Colonic mucosa (tissue), 4 donors: ENCODE data around the gene MTERF4. TPM values are rescaled to one million over a fixed set of nuclear protein-coding genes. Genes with fewer than 3 reads are reported as not detected.

Experiments
- DNase-seq: peaks from one replicate; pipeline ENCODE4 v3.0.0-alpha.2; 2020
- H3K27ac ChIP-seq: fragments of 200-600 bp; one replicate; pipeline ENCODE4 v1.8.0; 2021
- H3K27me3 ChIP-seq: fragments of 200-600 bp; one replicate; pipeline ENCODE4 v1.8.0; 2021
- H3K36me3 ChIP-seq: fragments of 200-600 bp; one replicate; pipeline ENCODE4 v1.8.0; 2021
- H3K4me1 ChIP-seq: fragments of 200-600 bp; one replicate; pipeline ENCODE4 v1.8.0; 2021; ENCODE audit warnings: mild to moderate bottlenecking
- H3K4me3 ChIP-seq: fragments of 200-600 bp; one replicate; pipeline ENCODE4 v1.8.0; 2021
- H3K9ac ChIP-seq, 2 donors: one replicate each; pipeline ENCODE4 v1.7.0; 2013; ENCODE audit warnings: control low read depth in 2 of 2, low read depth in 2 of 2, low read length in 2 of 2
- H3K9me3 ChIP-seq: fragments of 200-600 bp; one replicate; pipeline ENCODE4 v1.8.0; 2021
- CTCF ChIP-seq: fragments of 200-600 bp; IDR thresholded peaks from one replicate; pipeline ENCODE4 v1.8.0; 2022; ENCODE audit warnings: antibody characterized with exemption, mild to moderate bottlenecking
- intact Hi-C: fragments of 100-400 bp; cut with DNase I; formaldehyde crosslinking; loops from one replicate; pipeline ENCODE4 v1.14.1; 2022
- total RNA-seq, 2 donors: library from RNA; stranded (reverse); fragmentation: NEBNext Ultra II Directional in 1 of 2; extraction: Animal tissue kit (Norgen Biotek cat#: 25700) in 1 of 2; gene quantifications; one replicate each; pipeline ENCODE4 v1.2.1, GENCODE V29; 2021
- donor health status: healthy.
- donor health status: DM: no; HTN: no; CAD: no.
- donor health status: DM: no; HTN: no; CAD: no.

MTERF4 gene
- total RNA-seq, 2 donors from 2014 or later = 20.2 to 25.5 TPM

DNA sequence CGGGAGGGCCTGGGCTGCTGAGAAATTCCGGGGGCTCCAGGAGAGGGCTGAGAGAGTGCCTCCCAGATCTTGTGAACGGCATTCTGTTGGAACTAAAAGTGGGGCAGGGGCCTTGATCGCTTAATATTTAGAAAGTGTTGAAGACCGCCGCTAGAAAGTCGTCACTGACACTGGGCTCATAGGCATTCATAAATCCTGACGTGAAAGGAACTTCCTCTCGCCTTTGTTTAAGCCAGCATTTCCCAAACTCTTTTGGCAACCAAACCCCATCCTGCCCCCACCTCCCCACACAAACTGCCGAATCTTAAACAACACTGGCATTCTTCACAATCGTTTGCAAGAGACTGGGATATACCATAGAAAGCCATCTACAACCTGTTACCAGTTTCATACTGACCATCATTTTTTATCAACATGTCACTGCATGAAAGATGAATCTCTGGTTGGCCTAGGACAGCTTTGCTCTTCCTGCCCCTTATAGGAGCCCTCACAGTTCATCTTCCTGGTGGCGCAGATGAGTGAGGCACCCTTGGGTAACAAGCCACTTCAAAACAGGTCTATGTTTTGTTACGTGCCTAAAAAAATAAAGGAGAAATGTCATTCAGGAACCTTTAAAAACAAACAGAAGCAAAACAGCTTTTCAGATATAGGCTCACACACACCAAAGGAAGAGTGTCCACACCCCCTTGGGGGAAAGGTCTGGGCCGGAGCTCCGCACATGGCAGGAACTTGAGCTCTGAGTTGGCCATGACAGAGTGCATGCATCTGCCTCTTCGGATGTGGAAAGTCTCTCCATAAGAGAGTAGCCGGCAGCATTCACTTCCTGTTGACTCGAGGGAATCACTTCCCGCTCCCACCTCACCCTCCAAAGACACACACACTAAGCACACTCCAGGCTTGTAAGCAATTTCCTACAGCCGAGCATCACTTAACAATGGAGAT is 13.0 kb downstream of the MTERF4 start:
- Histone ChIP-seq H3K9ac (no peak overlapping the region), H3K4me3 (no peak overlapping the region), H3K9me3 (no peaks in the 10 kb centered on the region), H3K36me3 (no peaks in the 10 kb centered on the region), H3K27ac (no peak overlapping the region), H3K4me1 (no peaks in the 10 kb centered on the region), H3K27me3 (no peaks in the 10 kb centered on the region)
- DNase-seq = no peak
- intact Hi-C loops = no loop called here
- TF ChIP-seq CTCF = no peak

DNA sequence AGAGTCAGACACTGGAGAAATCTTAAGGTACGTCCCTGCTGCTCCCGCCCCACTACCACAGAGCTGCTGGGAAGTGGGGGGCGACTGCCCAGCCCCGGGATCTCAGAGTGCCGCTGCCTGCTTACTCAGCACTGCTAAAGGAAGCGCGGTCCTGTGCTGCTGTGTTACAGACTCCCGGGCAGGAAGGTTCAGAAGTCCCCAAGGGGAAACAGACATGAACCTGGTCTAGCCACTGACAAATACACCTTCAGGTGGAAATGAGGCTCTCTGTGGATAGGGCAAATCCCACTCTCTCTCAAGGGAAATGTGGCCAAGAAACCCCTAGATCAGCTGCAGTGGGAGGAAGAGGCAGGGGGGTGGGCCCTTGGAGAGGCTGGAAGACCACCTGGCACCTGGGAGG is 13.7 kb downstream of the MTERF4 start:
- no peak for DNase-seq
- H3K4me3 ChIP-seq = no peak overlapping the region
- no peaks in the 10 kb centered on the region for H3K36me3 ChIP-seq
- H3K9ac ChIP-seq = no peak overlapping the region
- no peak overlapping the region for H3K27ac ChIP-seq
- intact Hi-C loops = no loop called here
- no peak for TF ChIP-seq CTCF
- no peaks in the 10 kb centered on the region for H3K9me3 ChIP-seq
- no peaks in the 10 kb centered on the region for H3K27me3 ChIP-seq
- H3K4me1 ChIP-seq = no peaks in the 10 kb centered on the region

DNA sequence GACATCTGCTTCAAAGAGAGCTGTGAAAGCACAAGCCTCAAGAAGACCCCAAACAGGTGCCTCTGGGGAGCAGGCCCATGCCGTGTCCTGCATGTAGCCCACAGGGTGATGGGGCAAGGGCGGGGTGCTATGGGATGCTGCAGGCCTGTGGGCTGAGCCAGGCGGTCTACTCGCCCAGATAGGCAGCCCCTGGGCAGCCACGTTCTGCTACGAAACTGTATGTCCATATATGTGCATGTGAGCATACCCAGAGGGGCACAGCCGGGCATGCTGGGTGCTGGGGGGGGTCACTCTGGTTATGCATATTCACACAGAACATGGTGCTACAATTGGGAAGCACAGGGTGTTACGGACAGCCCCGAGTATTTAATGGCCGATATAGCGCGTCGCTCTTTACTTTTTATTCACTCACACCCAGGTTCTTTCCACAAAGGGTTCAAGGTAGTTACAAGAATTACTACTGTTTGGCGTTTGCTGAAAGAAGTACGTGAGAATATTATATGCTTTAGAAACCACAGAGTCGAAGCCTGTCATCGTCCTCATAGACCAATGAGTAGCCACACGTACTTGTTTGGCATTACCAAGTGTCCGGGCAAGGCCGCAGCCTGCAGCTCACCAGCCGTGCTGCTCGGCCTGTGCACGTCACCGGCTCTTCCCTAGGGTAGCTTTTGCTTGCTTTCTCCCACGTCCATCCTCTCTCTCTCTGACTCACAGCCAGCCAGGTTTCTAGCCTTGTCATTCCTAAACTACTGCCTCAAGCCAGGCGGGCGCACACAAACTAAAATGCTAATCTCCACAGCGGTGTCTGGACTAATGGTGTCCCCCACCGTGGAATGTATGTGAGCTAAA is 14.4 kb downstream of the MTERF4 start:
- intact Hi-C loops = no loop called here
- H3K36me3 ChIP-seq = no peaks in the 10 kb centered on the region
- DNase-seq = no peak
- no peak overlapping the region for H3K9ac ChIP-seq
- H3K27ac ChIP-seq = no peak overlapping the region
- TF ChIP-seq CTCF = no peak
- no peaks in the 10 kb centered on the region for H3K4me1 ChIP-seq
- no peaks in the 10 kb centered on the region for H3K9me3 ChIP-seq
- no peak overlapping the region for H3K4me3 ChIP-seq
- no peaks in the 10 kb centered on the region for H3K27me3 ChIP-seq

GRCh38 chr2:241084856-241085444 is 17.1 kb downstream of the MTERF4 start:
- H3K27ac ChIP-seq = no peak overlapping the region
- intact Hi-C loops = no loop called here
- H3K4me3 ChIP-seq = no peak overlapping the region
- no peaks in the 10 kb centered on the region for H3K9me3 ChIP-seq
- peaks cover 3% of the 10 kb centered on the region for H3K4me1 ChIP-seq
- H3K27me3 ChIP-seq = no peaks in the 10 kb centered on the region
- H3K9ac ChIP-seq = no peak overlapping the region
- DNase-seq = no peak
- no peaks in the 10 kb centered on the region for H3K36me3 ChIP-seq
- no peak for TF ChIP-seq CTCF

GRCh38 chr2:241083091-241083415 is 19.0 kb downstream of the MTERF4 start:
- Histone ChIP-seq H3K9ac (no peak overlapping the region), H3K4me1 (peaks cover 3% of the 10 kb centered on the region), H3K36me3 (no peaks in the 10 kb centered on the region), H3K4me3 (no peak overlapping the region), H3K9me3 (no peaks in the 10 kb centered on the region), H3K27ac (no peak overlapping the region), H3K27me3 (no peaks in the 10 kb centered on the region)
- TF ChIP-seq CTCF = no peak
- intact Hi-C loops = no loop called here
- DNase-seq = no peak
